GM23338 (cell line): ENCODE results near the gene EEF2K. TPM values are rescaled to one million over a fixed set of nuclear protein-coding genes. Genes with fewer than 3 reads are reported as not detected.
A peak's percentile ranks its signal among the peaks of the same experiment; 100 is the strongest.

Source experiments
- ATAC-seq: fragments of 200-7000 bp; cut with Tn5 transposase; 3 replicates; pipeline ENCODE4 v1.9.1; 2020
- DNase-seq: peaks from one replicate; pipeline ENCODE4 v3.0.0-alpha.2; 2015; ENCODE audit warnings: low spot score
- H2AFZ ChIP-seq: fragments of 200-600 bp; sonication (generic); 2 replicates; pipeline ENCODE4 v1.8.0; 2016; ENCODE audit warnings: antibody characterized with exemption, mild to moderate bottlenecking, moderate library complexity
- H3F3A ChIP-seq: fragments of 200-600 bp; sonication (generic); replicated peaks from 2 replicates; pipeline ENCODE4 v1.8.0; 2017; ENCODE audit warnings: antibody characterized with exemption, mixed run types, low read depth
- H3K27ac ChIP-seq: fragments of 200-600 bp; sonication (generic); 2 replicates; pipeline ENCODE4 v1.6.1; 2016; ENCODE audit warnings: low read depth
- H3K27me3 ChIP-seq: fragments of 200-600 bp; sonication (generic); 2 replicates; pipeline ENCODE4 v1.8.0; 2016; ENCODE audit warnings: mild to moderate bottlenecking, mixed run types, moderate library complexity; ENCODE audit not compliant: insufficient read depth
- H3K36me3 ChIP-seq: fragments of 200-600 bp; sonication (generic); 2 replicates; pipeline ENCODE4 v1.8.0; 2016; ENCODE audit warnings: mild to moderate bottlenecking; ENCODE audit not compliant: insufficient read depth
- H3K4me1 ChIP-seq: fragments of 200-600 bp; sonication (generic); 2 replicates; pipeline ENCODE4 v1.8.0; 2016; ENCODE audit warnings: mild to moderate bottlenecking, moderate library complexity; ENCODE audit not compliant: insufficient read depth
- H3K4me2 ChIP-seq: fragments of 200-600 bp; sonication (generic); 2 replicates; pipeline ENCODE4 v1.7.1; 2017; ENCODE audit warnings: mixed run types
- H3K4me3 ChIP-seq: fragments of 200-600 bp; sonication (generic); 2 replicates; pipeline ENCODE4 v1.6.1; 2016; ENCODE audit warnings: mixed run types
- H3K79me2 ChIP-seq: fragments of 200-600 bp; sonication (generic); replicated peaks from 2 replicates; pipeline ENCODE4 v1.8.0; 2017; ENCODE audit warnings: mild to moderate bottlenecking; ENCODE audit not compliant: insufficient read depth
- H3K9me2 ChIP-seq: fragments of 200-600 bp; sonication (generic); 2 replicates; pipeline ENCODE4 v1.8.0; 2017; ENCODE audit not compliant: insufficient read depth
- H4K20me1 ChIP-seq: fragments of 200-600 bp; sonication (generic); replicated peaks from 2 replicates; pipeline ENCODE4 v1.8.0; 2017; ENCODE audit warnings: mild to moderate bottlenecking; ENCODE audit not compliant: insufficient read depth
- H3K27ac Mint-ChIP-seq: 2 replicates; pipeline ENCODE4 v1.8.0; 2020; ENCODE audit warnings: inconsistent platforms, mild to moderate bottlenecking, moderate library complexity, mixed read lengths
- H3K27me3 Mint-ChIP-seq: 3 replicates; pipeline ENCODE4 v1.8.0; 2022; ENCODE audit warnings: low read depth, mild to moderate bottlenecking, moderate library complexity, mixed read lengths, inconsistent platforms; ENCODE audit not compliant: insufficient read depth, poor library complexity
- H3K36me3 Mint-ChIP-seq: 3 replicates; pipeline ENCODE4 v1.8.0; 2021; ENCODE audit warnings: low read depth, mild to moderate bottlenecking, inconsistent platforms, moderate library complexity, mixed read lengths
- H3K4me1 Mint-ChIP-seq: 3 replicates; pipeline ENCODE4 v1.8.0; 2020; ENCODE audit warnings: mild to moderate bottlenecking, inconsistent platforms, mixed read lengths
- H3K4me3 Mint-ChIP-seq: 3 replicates; pipeline ENCODE4 v1.8.0; 2021; ENCODE audit warnings: moderate library complexity, mild to moderate bottlenecking, inconsistent platforms, mixed read lengths
- H3K9me3 Mint-ChIP-seq: 3 replicates; pipeline ENCODE4 v1.8.0; 2020; ENCODE audit warnings: moderate library complexity, mild to moderate bottlenecking, inconsistent platforms, mixed read lengths
- CREB1 ChIP-seq: fragments of 250-450 bp; sonication (Bioruptor Pico); IDR thresholded peaks from 2 replicates; pipeline ENCODE4 v1.5.0; 2020; ENCODE audit warnings: low read depth, mild to moderate bottlenecking, moderate library complexity
- EZH2 ChIP-seq: fragments of 200-600 bp; sonication (generic); IDR thresholded peaks from one replicate; pipeline ENCODE4 v1.8.0; 2017; ENCODE audit warnings: antibody characterized with exemption, mild to moderate bottlenecking, low read depth; ENCODE audit not compliant: unreplicated experiment
- EZH2phosphoT487 ChIP-seq: fragments of 200-600 bp; sonication (generic); IDR thresholded peaks from one replicate; pipeline ENCODE4 v1.8.1; 2018; ENCODE audit warnings: antibody characterized with exemption; ENCODE audit not compliant: unreplicated experiment
- JUNB ChIP-seq: IDR thresholded peaks from one replicate; pipeline ENCODE4 v1.6.1; 2016; ENCODE audit warnings: antibody characterized with exemption; ENCODE audit not compliant: unreplicated experiment
- NANOG ChIP-seq: IDR thresholded peaks from 2 replicates; pipeline ENCODE4 v1.6.1; 2016; ENCODE audit warnings: antibody characterized with exemption, borderline replicate concordance
- POLR2AphosphoS5 ChIP-seq: IDR thresholded peaks from 2 replicates; pipeline ENCODE4 v1.6.1; 2016; ENCODE audit warnings: antibody characterized with exemption, low read depth
- STAT1 ChIP-seq: IDR thresholded peaks from one replicate; pipeline ENCODE4 v1.6.1; 2016; ENCODE audit warnings: antibody characterized with exemption; ENCODE audit not compliant: unreplicated experiment
- ZNF114 ChIP-seq: fragments of 250-450 bp; sonication (Bioruptor Pico); IDR thresholded peaks from 2 replicates; pipeline ENCODE4 v1.5.0; 2020; ENCODE audit warnings: mild to moderate bottlenecking, moderate library complexity
- ZNF331 ChIP-seq: fragments of 250-450 bp; sonication (Bioruptor Pico); IDR thresholded peaks from 2 replicates; pipeline ENCODE4 v1.5.0; 2020; ENCODE audit warnings: low read depth, mild to moderate bottlenecking, moderate library complexity
- polyA plus RNA-seq: library from polyadenylated mRNA; unstranded; fragments of >200 nt; fragmentation: Nextera tagmentation; extraction: Ambion mirVana; gene quantifications from 2 replicates; pipeline ENCODE4 v1.2.1, GENCODE V29; 2016
- total RNA-seq: library from RNA; depleted of rRNA; stranded (reverse); fragments of >200 nt; shearing (Covaris generic); gene quantifications from 2 replicates; pipeline ENCODE4 v1.2.3, GENCODE V29; 2014
- TF ChIP-seq, protein P1 (sequence below): fragments of 250-450 bp; sonication (Bioruptor Pico); IDR thresholded peaks from 2 replicates; pipeline ENCODE4 v1.5.0; 2020; ENCODE audit warnings: mild to moderate bottlenecking, moderate library complexity
- TF ChIP-seq, protein P2 (sequence below): IDR thresholded peaks from 2 replicates; pipeline ENCODE4 v1.6.1; 2016; ENCODE audit warnings: antibody characterized with exemption
- TF ChIP-seq, protein P3 (sequence below), 2 experiments: fragments of 200-600 bp in 1 of 2; sonication (generic) in 1 of 2; conservative IDR thresholded peaks; 2 replicates each; pipeline versions ENCODE4 v1.5.1 to v1.6.1; 2016 to 2017; ENCODE audit warnings: antibody characterized with exemption in 2 of 2, low read depth in 2 of 2, mild to moderate bottlenecking in 2 of 2, moderate library complexity in 1 of 2
- TF ChIP-seq, protein P4 (sequence below): IDR thresholded peaks from one replicate; pipeline ENCODE4 v1.6.1; 2018; ENCODE audit warnings: antibody characterized with exemption; ENCODE audit not compliant: unreplicated experiment

EEF2K gene
- total and polyA plus RNA-seq, 2 experiments from 2014 or later: 5.4 to 23.9 TPM

DNA sequence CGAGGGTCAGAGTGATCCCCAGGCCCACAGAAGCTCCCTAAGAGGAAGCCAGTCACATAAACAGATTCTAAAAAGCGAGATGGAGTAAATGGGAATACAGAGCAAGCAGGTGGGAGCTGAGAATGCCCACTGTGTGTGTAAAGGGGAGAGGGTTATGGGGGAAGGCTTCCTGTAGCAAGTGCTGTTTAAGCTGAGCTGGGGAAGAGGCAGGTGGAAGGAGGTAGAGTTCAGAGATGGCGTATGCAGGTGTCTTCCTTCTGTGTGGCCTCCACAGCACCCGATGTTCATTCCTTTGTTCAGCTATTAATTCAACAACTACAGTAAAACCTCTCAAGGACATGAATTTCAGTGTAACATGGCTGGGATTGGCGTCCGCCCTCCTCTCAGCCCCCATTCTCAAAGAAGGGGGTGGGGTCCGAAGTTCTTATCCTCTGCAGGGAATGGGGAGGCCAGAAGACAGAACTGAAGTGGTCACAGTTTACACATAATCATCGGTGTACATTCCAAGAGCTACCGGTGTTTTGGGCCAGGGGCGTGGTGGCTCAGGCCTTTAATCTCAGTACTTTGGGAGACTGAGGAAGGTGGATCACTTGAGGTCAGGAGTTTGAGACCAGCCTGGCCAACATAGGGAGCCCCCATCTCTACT, 1.8 kb downstream of the EEF2K start:
- peaks cover 4% of the 10 kb centered on the region; the same call in 2 of the 3 replicates for H3K9me3 Mint-ChIP-seq
- DNase-seq: no peak
- H3K27me3 Mint-ChIP-seq: peaks cover 21% of the 10 kb centered on the region
- no peaks in the 10 kb centered on the region for H3K9me2 ChIP-seq
- H4K20me1 ChIP-seq: peaks cover 13% of the 10 kb centered on the region
- H3K4me3 ChIP-seq: peak overlapping the region; percentile 96
- H3K4me1 ChIP-seq: peaks cover 24% of the 10 kb centered on the region
- peaks cover 28% of the 10 kb centered on the region for H3K36me3 Mint-ChIP-seq
- TF ChIP-seq ZNF331 (CRISPR knock-in tag) (no peak), CREB1 (no peak), NANOG (no peak), POLR2AphosphoS5 (no peak), ZNF114 (CRISPR knock-in tag) (no peak), JUNB (no peak), EZH2phosphoT487 (no peak), STAT1 (no peak), EZH2 (no peak)
- TF ChIP-seq, protein P1, sequence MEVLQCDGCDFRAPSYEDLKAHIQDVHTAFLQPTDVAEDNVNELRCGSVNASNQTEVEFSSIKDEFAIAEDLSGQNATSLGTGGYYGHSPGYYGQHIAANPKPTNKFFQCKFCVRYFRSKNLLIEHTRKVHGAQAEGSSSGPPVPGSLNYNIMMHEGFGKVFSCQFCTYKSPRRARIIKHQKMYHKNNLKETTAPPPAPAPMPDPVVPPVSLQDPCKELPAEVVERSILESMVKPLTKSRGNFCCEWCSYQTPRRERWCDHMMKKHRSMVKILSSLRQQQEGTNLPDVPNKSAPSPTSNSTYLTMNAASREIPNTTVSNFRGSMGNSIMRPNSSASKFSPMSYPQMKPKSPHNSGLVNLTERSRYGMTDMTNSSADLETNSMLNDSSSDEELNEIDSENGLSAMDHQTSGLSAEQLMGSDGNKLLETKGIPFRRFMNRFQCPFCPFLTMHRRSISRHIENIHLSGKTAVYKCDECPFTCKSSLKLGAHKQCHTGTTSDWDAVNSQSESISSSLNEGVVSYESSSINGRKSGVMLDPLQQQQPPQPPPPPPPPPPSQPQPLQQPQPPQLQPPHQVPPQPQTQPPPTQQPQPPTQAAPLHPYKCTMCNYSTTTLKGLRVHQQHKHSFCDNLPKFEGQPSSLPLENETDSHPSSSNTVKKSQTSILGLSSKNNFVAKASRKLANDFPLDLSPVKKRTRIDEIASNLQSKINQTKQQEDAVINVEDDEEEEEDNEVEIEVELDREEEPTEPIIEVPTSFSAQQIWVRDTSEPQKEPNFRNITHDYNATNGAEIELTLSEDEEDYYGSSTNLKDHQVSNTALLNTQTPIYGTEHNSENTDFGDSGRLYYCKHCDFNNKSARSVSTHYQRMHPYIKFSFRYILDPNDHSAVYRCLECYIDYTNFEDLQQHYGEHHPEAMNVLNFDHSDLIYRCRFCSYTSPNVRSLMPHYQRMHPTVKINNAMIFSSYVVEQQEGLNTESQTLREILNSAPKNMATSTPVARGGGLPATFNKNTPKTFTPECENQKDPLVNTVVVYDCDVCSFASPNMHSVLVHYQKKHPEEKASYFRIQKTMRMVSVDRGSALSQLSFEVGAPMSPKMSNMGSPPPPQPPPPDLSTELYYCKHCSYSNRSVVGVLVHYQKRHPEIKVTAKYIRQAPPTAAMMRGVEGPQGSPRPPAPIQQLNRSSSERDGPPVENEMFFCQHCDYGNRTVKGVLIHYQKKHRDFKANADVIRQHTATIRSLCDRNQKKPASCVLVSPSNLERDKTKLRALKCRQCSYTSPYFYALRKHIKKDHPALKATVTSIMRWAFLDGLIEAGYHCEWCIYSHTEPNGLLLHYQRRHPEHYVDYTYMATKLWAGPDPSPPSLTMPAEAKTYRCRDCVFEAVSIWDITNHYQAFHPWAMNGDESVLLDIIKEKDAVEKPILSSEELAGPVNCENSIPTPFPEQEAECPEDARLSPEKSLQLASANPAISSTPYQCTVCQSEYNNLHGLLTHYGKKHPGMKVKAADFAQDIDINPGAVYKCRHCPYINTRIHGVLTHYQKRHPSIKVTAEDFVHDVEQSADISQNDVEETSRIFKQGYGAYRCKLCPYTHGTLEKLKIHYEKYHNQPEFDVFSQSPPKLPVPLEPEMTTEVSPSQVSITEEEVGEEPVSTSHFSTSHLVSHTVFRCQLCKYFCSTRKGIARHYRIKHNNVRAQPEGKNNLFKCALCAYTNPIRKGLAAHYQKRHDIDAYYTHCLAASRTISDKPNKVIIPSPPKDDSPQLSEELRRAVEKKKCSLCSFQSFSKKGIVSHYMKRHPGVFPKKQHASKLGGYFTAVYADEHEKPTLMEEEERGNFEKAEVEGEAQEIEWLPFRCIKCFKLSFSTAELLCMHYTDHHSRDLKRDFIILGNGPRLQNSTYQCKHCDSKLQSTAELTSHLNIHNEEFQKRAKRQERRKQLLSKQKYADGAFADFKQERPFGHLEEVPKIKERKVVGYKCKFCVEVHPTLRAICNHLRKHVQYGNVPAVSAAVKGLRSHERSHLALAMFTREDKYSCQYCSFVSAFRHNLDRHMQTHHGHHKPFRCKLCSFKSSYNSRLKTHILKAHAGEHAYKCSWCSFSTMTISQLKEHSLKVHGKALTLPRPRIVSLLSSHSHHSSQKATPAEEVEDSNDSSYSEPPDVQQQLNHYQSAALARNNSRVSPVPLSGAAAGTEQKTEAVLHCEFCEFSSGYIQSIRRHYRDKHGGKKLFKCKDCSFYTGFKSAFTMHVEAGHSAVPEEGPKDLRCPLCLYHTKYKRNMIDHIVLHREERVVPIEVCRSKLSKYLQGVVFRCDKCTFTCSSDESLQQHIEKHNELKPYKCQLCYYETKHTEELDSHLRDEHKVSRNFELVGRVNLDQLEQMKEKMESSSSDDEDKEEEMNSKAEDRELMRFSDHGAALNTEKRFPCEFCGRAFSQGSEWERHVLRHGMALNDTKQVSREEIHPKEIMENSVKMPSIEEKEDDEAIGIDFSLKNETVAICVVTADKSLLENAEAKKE (CRISPR knock-in tag): no peak
- TF ChIP-seq, protein P2, sequence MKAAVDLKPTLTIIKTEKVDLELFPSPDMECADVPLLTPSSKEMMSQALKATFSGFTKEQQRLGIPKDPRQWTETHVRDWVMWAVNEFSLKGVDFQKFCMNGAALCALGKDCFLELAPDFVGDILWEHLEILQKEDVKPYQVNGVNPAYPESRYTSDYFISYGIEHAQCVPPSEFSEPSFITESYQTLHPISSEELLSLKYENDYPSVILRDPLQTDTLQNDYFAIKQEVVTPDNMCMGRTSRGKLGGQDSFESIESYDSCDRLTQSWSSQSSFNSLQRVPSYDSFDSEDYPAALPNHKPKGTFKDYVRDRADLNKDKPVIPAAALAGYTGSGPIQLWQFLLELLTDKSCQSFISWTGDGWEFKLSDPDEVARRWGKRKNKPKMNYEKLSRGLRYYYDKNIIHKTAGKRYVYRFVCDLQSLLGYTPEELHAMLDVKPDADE: no peak
- TF ChIP-seq, protein P3, sequence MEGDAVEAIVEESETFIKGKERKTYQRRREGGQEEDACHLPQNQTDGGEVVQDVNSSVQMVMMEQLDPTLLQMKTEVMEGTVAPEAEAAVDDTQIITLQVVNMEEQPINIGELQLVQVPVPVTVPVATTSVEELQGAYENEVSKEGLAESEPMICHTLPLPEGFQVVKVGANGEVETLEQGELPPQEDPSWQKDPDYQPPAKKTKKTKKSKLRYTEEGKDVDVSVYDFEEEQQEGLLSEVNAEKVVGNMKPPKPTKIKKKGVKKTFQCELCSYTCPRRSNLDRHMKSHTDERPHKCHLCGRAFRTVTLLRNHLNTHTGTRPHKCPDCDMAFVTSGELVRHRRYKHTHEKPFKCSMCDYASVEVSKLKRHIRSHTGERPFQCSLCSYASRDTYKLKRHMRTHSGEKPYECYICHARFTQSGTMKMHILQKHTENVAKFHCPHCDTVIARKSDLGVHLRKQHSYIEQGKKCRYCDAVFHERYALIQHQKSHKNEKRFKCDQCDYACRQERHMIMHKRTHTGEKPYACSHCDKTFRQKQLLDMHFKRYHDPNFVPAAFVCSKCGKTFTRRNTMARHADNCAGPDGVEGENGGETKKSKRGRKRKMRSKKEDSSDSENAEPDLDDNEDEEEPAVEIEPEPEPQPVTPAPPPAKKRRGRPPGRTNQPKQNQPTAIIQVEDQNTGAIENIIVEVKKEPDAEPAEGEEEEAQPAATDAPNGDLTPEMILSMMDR (conservative IDR thresholded peaks at IDR 0.05; ENCODE audit: low read depth in 2 of 2): no peak
- TF ChIP-seq, protein P4, sequence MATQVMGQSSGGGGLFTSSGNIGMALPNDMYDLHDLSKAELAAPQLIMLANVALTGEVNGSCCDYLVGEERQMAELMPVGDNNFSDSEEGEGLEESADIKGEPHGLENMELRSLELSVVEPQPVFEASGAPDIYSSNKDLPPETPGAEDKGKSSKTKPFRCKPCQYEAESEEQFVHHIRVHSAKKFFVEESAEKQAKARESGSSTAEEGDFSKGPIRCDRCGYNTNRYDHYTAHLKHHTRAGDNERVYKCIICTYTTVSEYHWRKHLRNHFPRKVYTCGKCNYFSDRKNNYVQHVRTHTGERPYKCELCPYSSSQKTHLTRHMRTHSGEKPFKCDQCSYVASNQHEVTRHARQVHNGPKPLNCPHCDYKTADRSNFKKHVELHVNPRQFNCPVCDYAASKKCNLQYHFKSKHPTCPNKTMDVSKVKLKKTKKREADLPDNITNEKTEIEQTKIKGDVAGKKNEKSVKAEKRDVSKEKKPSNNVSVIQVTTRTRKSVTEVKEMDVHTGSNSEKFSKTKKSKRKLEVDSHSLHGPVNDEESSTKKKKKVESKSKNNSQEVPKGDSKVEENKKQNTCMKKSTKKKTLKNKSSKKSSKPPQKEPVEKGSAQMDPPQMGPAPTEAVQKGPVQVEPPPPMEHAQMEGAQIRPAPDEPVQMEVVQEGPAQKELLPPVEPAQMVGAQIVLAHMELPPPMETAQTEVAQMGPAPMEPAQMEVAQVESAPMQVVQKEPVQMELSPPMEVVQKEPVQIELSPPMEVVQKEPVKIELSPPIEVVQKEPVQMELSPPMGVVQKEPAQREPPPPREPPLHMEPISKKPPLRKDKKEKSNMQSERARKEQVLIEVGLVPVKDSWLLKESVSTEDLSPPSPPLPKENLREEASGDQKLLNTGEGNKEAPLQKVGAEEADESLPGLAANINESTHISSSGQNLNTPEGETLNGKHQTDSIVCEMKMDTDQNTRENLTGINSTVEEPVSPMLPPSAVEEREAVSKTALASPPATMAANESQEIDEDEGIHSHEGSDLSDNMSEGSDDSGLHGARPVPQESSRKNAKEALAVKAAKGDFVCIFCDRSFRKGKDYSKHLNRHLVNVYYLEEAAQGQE: no peak
- no peaks in the 10 kb centered on the region for H3K36me3 ChIP-seq
- H2AFZ ChIP-seq: no peak overlapping the region
- no peaks in the 10 kb centered on the region for H3K27me3 ChIP-seq
- no peak overlapping the region for H3K27ac Mint-ChIP-seq
- peaks cover 58% of the 10 kb centered on the region for H3K79me2 ChIP-seq
- H3K27ac ChIP-seq: no peak overlapping the region
- peaks cover 22% of the 10 kb centered on the region for H3F3A ChIP-seq
- ATAC-seq: no peak
- H3K4me2 ChIP-seq: peak overlapping the region; percentile 96
- H3K4me3 Mint-ChIP-seq: peak overlapping the region; percentile 89
- peaks cover 12% of the 10 kb centered on the region for H3K4me1 Mint-ChIP-seq
